HG03354 (cell line): ENCODE measurements around the gene KIRREL3.

Experiments
- ATAC-seq: cut with Tn5 transposase; IDR thresholded peaks from one replicate; pipeline ENCODE4 v1.9.1; 2021; ENCODE audit warnings: mild to moderate bottlenecking; ENCODE audit not compliant: unreplicated experiment, poor library complexity, severe bottlenecking

Gene KIRREL3

GRCh38 chr11:126495281-126496220 is 505.0 kb downstream of the KIRREL3 start:
- no peak for ATAC-seq

- ATAC-seq = no peak
These were observed 505.7 kb downstream of the KIRREL3 start for GRCh38 chr11:126494831-126495230.

- no peak for ATAC-seq
These were observed 508.1 kb downstream of the KIRREL3 start for GRCh38 chr11:126492331-126493082.

- no peak for ATAC-seq
These were observed 509.5 kb downstream of the KIRREL3 start for GRCh38 chr11:126491092-126491491.

- no peak for ATAC-seq
These were observed 510.5 kb downstream of the KIRREL3 start for GRCh38 chr11:126489836-126490660.

GRCh38 chr11:126488591-126489370 is 511.8 kb downstream of the KIRREL3 start:
- no peak for ATAC-seq

- ATAC-seq = no peak
These were observed 512.9 kb downstream of the KIRREL3 start for GRCh38 chr11:126487711-126488110.

GRCh38 chr11:126485986-126486635 is 514.5 kb downstream of the KIRREL3 start:
- no peak for ATAC-seq

- no peak for ATAC-seq
These were observed 515.4 kb downstream of the KIRREL3 start for GRCh38 chr11:126485021-126485792.

GRCh38 chr11:126484266-126484665 is 516.3 kb downstream of the KIRREL3 start:
- ATAC-seq = no peak

GRCh38 chr11:126483621-126484195 is 516.9 kb downstream of the KIRREL3 start:
- no peak for ATAC-seq

GRCh38 chr11:126482586-126483108 is 517.9 kb downstream of the KIRREL3 start:
- no peak for ATAC-seq

- ATAC-seq = no peak
These were observed 519.3 kb downstream of the KIRREL3 start for GRCh38 chr11:126481303-126481680.

- peak; percentile 80 for ATAC-seq
These were observed 519.9 kb downstream of the KIRREL3 start for GRCh38 chr11:126480410-126481302.

GRCh38 chr11:126480015-126480409 is 520.6 kb downstream of the KIRREL3 start:
- no peak for ATAC-seq

- ATAC-seq = no peak
These were observed 521.2 kb downstream of the KIRREL3 start for GRCh38 chr11:126479178-126479930.
